Spleen (tissue), 11 donors: ENCODE data around the gene MAPT. TPM values are rescaled to one million over a fixed set of nuclear protein-coding genes. Genes with fewer than 3 reads are reported as not detected.

Source experiments
- DNase-seq: peaks from one replicate; pipeline ENCODE4 v3.0.0-alpha.2; 2020
- H3K27ac ChIP-seq, 8 donors: fragments of 200-600 bp; sonication (generic) in 7 of 8; 1 replicate in 4 of 8; 2 replicates in 4 of 8; pipeline versions ENCODE4 v1.5.0 to v1.8.0; 2016 to 2021; ENCODE audit warnings: inconsistent platforms in 4 of 8, mild to moderate bottlenecking in 4 of 8, moderate library complexity in 1 of 8
- H3K27me3 ChIP-seq, 7 donors: fragments of 200-600 bp; sonication (generic) in 6 of 7; replicated peaks in 1 of 7; 1 replicate in 4 of 7; 2 replicates in 3 of 7; pipeline versions ENCODE4 v1.5.0 to v1.8.0; 2016 to 2021; ENCODE audit warnings: inconsistent platforms in 3 of 7, mild to moderate bottlenecking in 1 of 7
- H3K36me3 ChIP-seq, 6 donors: fragments of 200-600 bp; sonication (generic) in 5 of 6; 1 replicate in 4 of 6; 2 replicates in 2 of 6; pipeline versions ENCODE4 v1.5.0 to v1.8.0; 2016 to 2021; ENCODE audit warnings: inconsistent platforms in 2 of 6
- H3K4me1 ChIP-seq, 6 donors: fragments of 200-600 bp; sonication (generic) in 5 of 6; 1 replicate in 3 of 6; 2 replicates in 3 of 6; pipeline versions ENCODE4 v1.5.0 to v1.8.0; 2016 to 2021; ENCODE audit warnings: inconsistent platforms in 3 of 6
- H3K4me3 ChIP-seq, 8 donors: fragments of 200-600 bp; sonication (generic) in 7 of 8; 1 replicate in 4 of 8; 2 replicates in 4 of 8; pipeline versions ENCODE4 v1.5.0 to v1.8.0; 2016 to 2021; ENCODE audit warnings: inconsistent platforms in 4 of 8, mild to moderate bottlenecking in 4 of 8, moderate library complexity in 2 of 8
- H3K9me3 ChIP-seq, 8 donors: fragments of 200-600 bp; sonication (generic) in 7 of 8; 1 replicate in 4 of 8; 2 replicates in 4 of 8; pipeline versions ENCODE4 v1.5.0 to v1.8.0; 2016 to 2021; ENCODE audit warnings: inconsistent platforms in 4 of 8
- CTCF ChIP-seq, 11 experiments: fragments of 200-600 bp in 7 of 11; fragments of 450-650 bp in 4 of 11; sonication (generic) in 4 of 11; IDR thresholded peaks in 8 of 11; conservative IDR thresholded peaks in 3 of 11; 1 replicate in 7 of 11; 2 replicates in 4 of 11; pipeline versions ENCODE4 v1.4.0 to v1.8.0; 2016 to 2021; ENCODE audit warnings: antibody characterized with exemption in 11 of 11, inconsistent platforms in 4 of 11, mild to moderate bottlenecking in 1 of 11
- POLR2A ChIP-seq, 3 donors: fragments of 450-650 bp; IDR thresholded peaks; one replicate each; pipeline ENCODE4 v1.5.1; 2017; ENCODE audit warnings: antibody characterized with exemption in 3 of 3, mild to moderate bottlenecking in 1 of 3
- POLR2AphosphoS5 ChIP-seq, 3 donors: sonication (generic); formaldehyde crosslinking; IDR thresholded peaks; one replicate each; pipeline ENCODE4 v1.5.1; 2017; ENCODE audit warnings: antibody characterized with exemption in 3 of 3
- WGBS, 5 donors: extraction: QIAGEN DNeasy Blood & Tissue Kit in 3 of 5; methylation state at CpG; one replicate each; pipeline versions ENCODE4 v1.1.5 to v1.1.7; 2013 to 2018; 5-methylcytosine and 5-hydroxymethylcytosine counted together
- intact Hi-C: fragments of 100-400 bp; cut with DNase I; formaldehyde crosslinking; loops from one replicate; pipeline ENCODE4 v1.15.0; 2023; ENCODE audit warnings: low total_unique reads
- polyA plus RNA-seq, 3 donors: library from polyadenylated mRNA; stranded (reverse); fragments of 200-250 nt; gene quantifications; one replicate each; pipeline ENCODE4 v1.2.1, GENCODE V29; 2013
- total RNA-seq, 7 donors: library from RNA; depleted of rRNA in 3 of 7; stranded (reverse); fragments of >200 nt in 3 of 7; fragmentation: NEBNext Ultra II Directional in 4 of 7; extraction: Animal tissue kit (Norgen Biotek cat#: 25700) in 4 of 7; gene quantifications; one replicate each; pipeline versions ENCODE4 v1.1.0 to v1.2.1, GENCODE V29; 2016 to 2021
- donor health status: healthy with polysubstance abuse.
- donor health status: DM: no; HTN: no; CAD: no; lungs with moderate emphysema.
- donor health status: DM: no; HTN: no; CAD: no.
- donor health status: Bipolar disorder and iron deficiency.
- donor health status: healthy.
- donor health status: DM: no; HTN: no; CAD: no.
- donor health status: DM: yes; HTN: yes; CAD: no.

The MAPT gene
- total and polyA plus RNA-seq, 10 donors = 0.15 to 1.6 (median 0.66) TPM

GRCh38 chr17:45977976-45978626 is 83.7 kb downstream of the MAPT start:
- TF ChIP-seq POLR2A (IDR thresholded peaks at IDR 0.05) (no peak), CTCF (IDR thresholded peaks at IDR 0.05 in 8 of 11, conservative IDR thresholded peaks at IDR 0.05 in 3 of 11) (no peak), POLR2AphosphoS5 (IDR thresholded peaks at IDR 0.05) (no peak)
- Histone ChIP-seq H3K9me3 (no peaks in the 10 kb centered on the region), H3K4me1 (peaks cover 0 to 20% (median 12%) of the 10 kb centered on the region in 6 donors), H3K4me3 (no peak overlapping the region), H3K27ac (no peak overlapping the region), H3K27me3 (peaks cover 0 to 2% (median 0%) of the 10 kb centered on the region in 7 donors), H3K36me3 (no peaks in the 10 kb centered on the region)
- DNase-seq = peak; percentile 25
- intact Hi-C loops = no loop called here
- 73 to 87% (median 82%) methylated on average over 3 of the region's 3 CpGs for WGBS, 5 donors

DNA sequence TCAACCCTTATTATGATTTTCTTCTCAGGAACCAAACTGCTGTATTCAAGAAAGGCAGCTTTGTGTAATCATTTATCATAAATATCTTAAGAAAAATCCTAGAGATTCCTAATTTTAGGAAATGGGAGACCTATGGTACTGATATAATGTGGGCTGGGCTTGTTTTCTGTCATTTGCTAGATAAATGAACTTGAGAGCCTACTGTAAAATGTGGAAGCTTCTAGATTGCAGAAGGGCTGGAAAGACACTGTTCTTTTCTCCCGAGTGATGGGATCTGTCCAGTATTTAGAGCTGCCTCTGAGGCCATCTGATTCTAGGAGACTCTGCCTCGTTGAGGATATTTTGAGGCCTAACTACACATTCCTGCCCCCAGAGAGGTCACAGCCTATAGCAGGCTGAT is 84.8 kb downstream of the MAPT start:
- H3K4me3 ChIP-seq = no peak overlapping the region
- H3K27me3 ChIP-seq = peaks cover 0 to 7% (median 0%) of the 10 kb centered on the region in 7 donors
- WGBS, 5 donors = 40 to 77% (median 68%) methylated on average over 2 of the region's 2 CpGs
- H3K36me3 ChIP-seq = no peaks in the 10 kb centered on the region
- H3K4me1 ChIP-seq = peaks cover 0 to 20% (median 12%) of the 10 kb centered on the region in 6 donors
- TF ChIP-seq POLR2A (IDR thresholded peaks at IDR 0.05) (no peak), POLR2AphosphoS5 (IDR thresholded peaks at IDR 0.05) (no peak), CTCF (IDR thresholded peaks at IDR 0.05 in 8 of 11, conservative IDR thresholded peaks at IDR 0.05 in 3 of 11) (no peak)
- H3K9me3 ChIP-seq = no peaks in the 10 kb centered on the region
- intact Hi-C loops = no loop called here
- H3K27ac ChIP-seq = no peak overlapping the region
- no peak for DNase-seq

- no peaks in the 10 kb centered on the region for H3K9me3 ChIP-seq
- H3K27ac ChIP-seq = no peak overlapping the region
- no peak overlapping the region for H3K4me3 ChIP-seq
- intact Hi-C loops = no loop called here
- peak; percentile 41 for DNase-seq
- H3K36me3 ChIP-seq = no peaks in the 10 kb centered on the region
- no peak for TF ChIP-seq CTCF (IDR thresholded peaks at IDR 0.05 in 8 of 11, conservative IDR thresholded peaks at IDR 0.05 in 3 of 11)
- no peak for TF ChIP-seq POLR2AphosphoS5 (IDR thresholded peaks at IDR 0.05)
- TF ChIP-seq POLR2A (IDR thresholded peaks at IDR 0.05) = no peak
- WGBS, 5 donors = 79 to 90% (median 86%) methylated on average over 4 to 6 of the region's 6 CpGs
- H3K27me3 ChIP-seq = peaks cover 0 to 7% (median 0%) of the 10 kb centered on the region in 7 donors
- peaks cover 0 to 2% (median under 1%) of the 10 kb centered on the region in 6 donors for H3K4me1 ChIP-seq
Observed at GRCh38 chr17:45980855-45981254, 86.5 kb downstream of the MAPT start.

DNA sequence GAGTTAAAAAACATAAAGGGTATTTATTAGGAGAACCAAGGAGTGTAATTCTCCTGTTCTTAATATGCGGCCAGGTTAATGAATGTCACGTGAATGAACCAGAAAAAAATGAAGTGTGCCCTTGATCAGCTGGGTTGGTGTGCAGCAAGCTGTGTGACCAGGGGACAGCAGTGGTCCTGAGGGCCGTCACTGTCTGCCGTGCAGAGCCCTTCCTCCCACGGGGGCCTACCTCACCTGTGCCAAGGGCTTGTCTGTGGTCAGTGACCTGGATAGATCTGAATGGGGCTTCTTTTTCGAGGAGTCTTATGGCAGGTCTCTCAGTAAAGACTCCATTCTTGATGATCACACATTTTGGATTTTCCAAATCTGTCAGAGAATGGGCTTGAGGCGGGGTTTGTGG is 87.0 kb downstream of the MAPT start:
- peak; percentile 41 for DNase-seq
- Histone ChIP-seq H3K27ac (no peak overlapping the region), H3K9me3 (no peaks in the 10 kb centered on the region), H3K36me3 (no peaks in the 10 kb centered on the region), H3K4me3 (no peak overlapping the region), H3K4me1 (no peaks in the 10 kb centered on the region), H3K27me3 (peaks cover 0 to 7% (median 0%) of the 10 kb centered on the region in 7 donors)
- intact Hi-C loops = no loop called here
- 83 to 91% (median 86%) methylated on average over 7 of the region's 7 CpGs for WGBS, 5 donors
- TF ChIP-seq POLR2AphosphoS5 (IDR thresholded peaks at IDR 0.05) (no peak), POLR2A (IDR thresholded peaks at IDR 0.05) (no peak), CTCF (IDR thresholded peaks at IDR 0.05 in 8 of 11, conservative IDR thresholded peaks at IDR 0.05 in 3 of 11) (no peak)
